NK-92 (cell line): ENCODE measurements around the gene ABCB7.
"Not testable (repeated sequence)": the region's sequence is repeated elsewhere in the genome, so short reads cannot be mapped to it uniquely, and the experiment has no call there.

Experiments
- DNase-seq: peaks from one replicate; lab custom pipeline; 2025; ENCODE audit not compliant: unreplicated experiment; lab: John Stamatoyannopoulos, UW

The ABCB7 gene

DNA sequence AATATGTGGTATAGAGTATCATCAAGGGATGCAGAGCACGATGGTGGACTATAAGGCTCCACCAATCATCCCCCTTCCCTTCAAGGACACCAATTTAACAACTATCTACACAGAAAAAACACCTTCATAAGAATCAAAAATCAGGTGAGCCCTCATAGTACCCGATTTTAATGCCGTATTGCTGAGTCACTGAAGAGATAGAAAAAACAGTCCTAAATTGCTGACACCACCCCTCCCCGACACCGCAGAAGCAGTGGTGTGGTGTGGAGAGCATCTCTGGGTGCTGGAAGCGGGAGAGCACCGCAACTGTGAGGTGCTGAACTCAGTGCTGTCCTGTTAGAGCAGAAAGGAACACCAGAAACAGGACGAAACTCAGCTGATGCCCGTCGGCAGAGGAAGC lies 49.3 kb downstream of the ABCB7 start:
- DNase-seq: no peak

DNA sequence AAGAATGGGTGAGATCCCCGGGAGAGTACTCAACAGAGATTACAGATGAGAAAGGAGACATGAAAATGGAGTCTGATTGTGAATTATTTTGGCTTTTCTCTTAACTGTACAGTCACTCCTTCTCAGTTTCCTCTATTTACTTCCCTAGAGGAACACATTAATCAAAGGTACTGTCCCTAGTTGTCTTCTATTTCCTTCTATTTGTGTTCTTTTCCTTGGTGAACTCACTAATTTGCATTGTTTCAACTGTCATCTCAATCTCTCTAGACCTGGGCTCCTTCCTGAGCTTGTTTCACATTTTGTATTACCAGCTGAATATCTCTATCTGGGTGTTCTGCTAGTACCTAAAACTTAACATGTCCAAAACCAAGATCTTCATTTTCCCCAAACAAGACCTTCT lies 59.8 kb downstream of the ABCB7 start:
- DNase-seq: no peak

DNA sequence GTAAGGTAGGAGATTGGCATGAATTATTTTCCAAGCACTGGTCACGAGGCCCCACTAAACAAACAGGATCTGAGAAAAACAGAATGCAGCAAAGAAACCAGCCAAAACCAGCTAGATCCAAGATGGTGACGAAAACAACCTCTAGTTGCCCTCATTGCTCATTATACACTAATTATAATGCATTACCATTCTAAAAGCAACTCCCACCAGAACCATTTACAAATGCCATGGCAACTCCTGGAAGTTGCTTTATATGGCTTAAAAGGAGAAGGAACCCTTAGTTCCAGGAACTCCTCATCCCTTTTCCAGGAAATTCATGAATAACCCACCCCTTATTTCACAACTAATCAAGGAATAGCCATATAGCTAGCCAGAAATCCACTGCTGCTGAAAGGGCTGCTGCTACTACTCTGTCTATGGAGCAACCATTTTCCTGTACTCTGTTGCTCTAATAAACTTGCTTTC lies 69.3 kb downstream of the ABCB7 start:
- DNase-seq: no peak

DNA sequence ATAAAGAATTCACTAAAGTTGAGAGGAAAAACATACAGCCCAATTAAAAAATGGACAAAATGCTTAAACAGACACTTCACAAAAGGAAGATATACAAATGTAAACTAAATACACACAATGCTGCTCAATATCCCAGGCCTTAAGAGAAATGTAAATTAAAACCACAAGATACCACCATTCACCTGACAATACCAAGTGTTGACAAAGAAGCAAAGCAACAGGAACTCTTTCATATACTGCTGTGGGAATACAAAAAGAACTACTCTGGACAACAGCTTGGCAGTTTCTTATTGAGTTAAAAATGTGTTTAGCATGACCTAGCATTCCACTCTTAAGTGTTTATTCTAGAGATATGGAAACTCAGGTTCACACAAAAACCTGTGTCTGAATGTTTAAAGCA lies 71.3 kb downstream of the ABCB7 start:
- DNase-seq: no peak

DNA sequence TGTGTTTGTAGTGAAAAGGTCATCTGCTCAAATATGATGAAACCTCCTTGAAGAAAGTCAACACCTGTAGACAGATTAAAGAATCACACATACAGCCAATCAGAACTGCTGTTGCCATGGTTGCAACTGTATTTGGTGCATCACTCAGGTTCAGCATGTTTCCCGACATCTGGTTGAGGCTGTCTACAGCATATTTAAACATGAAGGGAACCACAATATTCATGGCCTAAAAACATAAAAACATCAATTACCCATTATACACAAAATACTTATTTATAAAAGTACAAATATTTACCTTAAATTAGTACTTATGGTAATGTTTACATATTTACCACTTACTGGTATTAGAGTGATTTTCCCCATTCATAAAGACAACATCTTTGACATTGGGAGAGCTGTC lies 79.7 kb downstream of the ABCB7 start:
- no peak for DNase-seq

DNA sequence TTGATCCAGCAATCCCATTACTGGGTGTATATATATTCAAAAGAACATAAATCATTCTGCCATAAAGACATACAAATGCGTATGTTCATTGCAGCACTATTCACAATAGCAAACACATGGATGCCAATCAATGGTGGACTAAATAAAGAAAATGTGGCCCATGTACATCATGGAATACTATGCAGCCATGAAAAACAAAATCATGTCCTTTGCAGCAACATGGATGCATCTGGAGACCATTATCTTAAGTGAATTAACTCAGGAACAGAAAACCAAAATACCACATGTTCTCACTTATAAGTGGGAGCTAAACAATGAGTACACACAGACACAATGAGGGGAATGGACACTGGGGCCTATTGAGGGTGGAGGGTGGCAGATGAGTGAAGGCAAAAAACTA lies 81.6 kb downstream of the ABCB7 start:
- no peak for DNase-seq

DNA sequence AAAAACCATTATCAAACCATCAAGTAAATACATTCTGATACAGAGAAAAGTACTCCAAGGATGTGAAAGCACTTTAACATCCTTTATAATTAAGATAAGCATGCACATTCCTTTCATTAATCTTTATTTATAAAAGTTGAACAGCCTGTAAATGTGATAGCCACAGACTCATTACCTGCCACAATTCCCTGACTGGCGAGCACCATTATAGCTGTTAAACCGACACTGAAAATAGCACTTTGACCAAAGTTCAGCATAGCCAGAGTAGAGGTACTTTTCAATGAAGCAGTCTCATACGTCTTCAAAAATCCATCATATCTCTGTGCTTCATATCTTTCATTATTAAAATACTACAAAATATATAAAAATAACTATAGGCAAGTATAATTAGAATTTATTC lies 84.7 kb downstream of the ABCB7 start:
- no peak for DNase-seq

DNA sequence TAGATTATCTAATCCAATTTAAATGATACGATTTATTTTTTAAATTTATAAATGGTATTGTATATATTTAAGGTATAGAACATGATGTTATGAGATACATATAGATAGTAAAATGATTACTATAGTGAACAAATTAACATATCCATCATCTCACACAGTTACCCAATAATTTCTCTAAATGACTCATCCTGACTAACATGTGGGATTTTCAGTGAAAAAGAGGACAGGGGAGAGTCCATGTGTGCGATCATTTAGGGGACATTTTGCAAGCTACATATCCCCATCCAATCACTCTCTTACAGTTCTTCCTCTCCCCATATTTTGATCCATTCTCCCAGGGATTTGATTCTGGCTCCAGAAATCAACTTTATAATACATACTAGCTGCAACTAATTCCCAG lies 88.2 kb downstream of the ABCB7 start:
- no peak for DNase-seq

DNA sequence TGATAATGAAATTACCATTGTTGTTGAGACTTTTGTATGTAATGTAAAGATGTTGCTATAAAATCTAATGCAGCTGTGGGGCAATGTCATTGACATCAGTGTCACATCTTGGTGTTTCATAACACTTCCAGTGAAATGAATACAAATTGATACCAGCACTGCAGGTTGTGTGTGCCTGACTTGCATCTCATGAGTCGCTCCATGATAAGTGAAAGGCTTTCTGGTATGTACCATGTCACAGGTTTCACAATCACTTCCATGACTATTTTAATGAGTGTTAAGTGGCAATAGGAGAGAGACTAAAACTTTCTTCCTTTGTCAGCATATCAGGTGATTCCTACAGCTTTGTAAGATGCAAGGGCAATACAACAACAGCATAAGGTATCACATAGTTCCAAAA lies 94.4 kb downstream of the ABCB7 start:
- no peak for DNase-seq

DNA sequence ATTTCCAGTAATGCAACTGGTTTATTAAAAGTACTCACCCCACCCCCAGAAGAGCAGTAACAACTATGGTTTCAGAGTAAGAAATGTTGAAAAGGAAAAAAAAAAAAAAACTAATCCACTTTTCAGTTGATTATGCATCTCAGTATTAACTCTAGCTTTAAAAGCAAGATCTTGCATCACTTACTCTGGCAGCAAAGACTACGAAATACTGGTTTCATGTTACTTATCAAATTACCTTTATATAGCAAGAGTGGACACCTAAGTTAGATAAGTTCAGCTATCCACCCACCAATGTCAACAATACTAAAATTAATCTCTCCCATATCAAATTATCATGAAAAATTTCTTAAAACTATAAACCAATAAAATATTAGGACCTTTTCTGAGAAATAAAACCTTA lies 105.0 kb downstream of the ABCB7 start:
- no peak for DNase-seq

DNA sequence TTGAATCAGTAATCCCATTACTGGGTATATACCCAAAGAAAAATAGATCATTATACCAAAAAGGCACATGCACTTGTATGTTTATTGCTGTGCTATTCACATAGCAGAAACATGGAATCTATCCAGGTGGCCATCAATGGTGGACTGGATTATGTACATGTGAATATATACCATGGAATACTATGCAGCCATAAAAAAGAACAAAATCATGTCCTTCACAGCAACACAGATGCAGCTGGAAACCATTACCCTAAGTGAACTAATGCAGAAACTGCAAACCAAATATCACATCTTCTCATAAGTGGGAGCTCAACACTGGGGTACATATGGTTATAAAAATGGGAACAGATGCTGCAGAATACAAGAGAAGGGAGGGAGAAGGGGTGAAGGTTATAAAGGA lies 110.7 kb downstream of the ABCB7 start:
- no peak for DNase-seq

DNA sequence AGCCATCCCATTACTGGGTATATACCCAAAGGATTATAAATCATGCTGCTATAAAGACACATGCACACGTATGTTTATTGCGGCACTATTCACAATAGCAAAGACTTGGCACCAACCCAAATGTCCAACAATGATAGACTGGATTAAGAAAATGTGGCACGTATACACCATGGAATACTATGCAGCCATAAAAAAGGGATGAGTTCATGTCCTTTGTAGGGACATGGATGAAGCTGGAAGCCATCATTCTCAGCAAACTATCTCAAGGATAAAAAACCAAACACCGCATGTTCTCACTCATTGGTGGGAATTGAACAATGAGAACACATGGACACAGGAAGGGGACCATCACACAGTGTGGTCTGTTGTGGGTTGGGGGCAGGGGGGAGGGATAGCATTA lies 111.9 kb downstream of the ABCB7 start:
- DNase-seq: not testable (repeated sequence)

DNA sequence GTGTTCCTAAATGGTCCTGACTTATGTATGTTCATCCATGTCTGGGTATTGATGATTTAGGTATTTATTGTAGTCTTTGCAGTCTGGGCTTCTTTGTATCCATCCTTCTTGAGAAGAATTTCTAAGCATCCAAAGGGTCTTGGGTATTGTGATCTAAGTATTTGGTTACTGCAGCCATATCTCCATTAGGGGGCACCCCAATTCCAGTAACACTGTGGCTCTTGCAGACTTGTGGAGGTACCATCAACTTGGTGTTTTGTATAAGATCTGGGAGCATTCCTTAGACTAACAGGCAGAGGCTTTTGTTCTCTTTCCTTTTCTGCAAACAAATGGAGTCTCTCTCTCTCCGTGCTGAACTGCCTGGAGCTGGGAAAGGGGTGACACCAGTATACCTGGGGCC lies 117.2 kb downstream of the ABCB7 start:
- no peak for DNase-seq
